Endodermal cell (in vitro differentiated cells): ENCODE data around the gene SEC14L1. TPM values are rescaled to one million over a fixed set of nuclear protein-coding genes. Genes with fewer than 3 reads are reported as not detected.
A peak's percentile ranks its signal among the peaks of the same experiment; 100 is the strongest.
"Not testable (repeated sequence)": the region's sequence is repeated elsewhere in the genome, so short reads cannot be mapped to it uniquely, and the experiment has no call there.

ENCODE experiments used
- DNase-seq: peaks from one replicate; pipeline ENCODE4 v3.0.0-alpha.2; 2017
- H3K27ac ChIP-seq: 2 replicates; pipeline ENCODE4 v1.5.1; 2013; ENCODE audit warnings: mild to moderate bottlenecking, low read depth, low read length, moderate library complexity
- H3K27me3 ChIP-seq: 2 replicates; pipeline ENCODE4 v1.6.1; 2013; ENCODE audit warnings: mild to moderate bottlenecking, low read length, moderate library complexity; ENCODE audit not compliant: insufficient read depth, control insufficient read depth, poor library complexity, severe bottlenecking
- H3K36me3 ChIP-seq: 2 replicates; pipeline ENCODE4 v1.7.0; 2013; ENCODE audit warnings: mild to moderate bottlenecking, low read length, moderate library complexity; ENCODE audit not compliant: control insufficient read depth, insufficient read depth
- H3K4me1 ChIP-seq: one replicate; pipeline ENCODE4 v1.7.0; 2013; ENCODE audit warnings: low read length; ENCODE audit not compliant: control insufficient read depth, insufficient read depth
- H3K4me3 ChIP-seq: 2 replicates; pipeline ENCODE4 v1.5.1; 2013; ENCODE audit warnings: mild to moderate bottlenecking, low read length, moderate library complexity
- H3K9ac ChIP-seq: 2 replicates; pipeline ENCODE4 v1.6.1; 2013; ENCODE audit warnings: mild to moderate bottlenecking, low read length, moderate library complexity; ENCODE audit not compliant: poor library complexity, severe bottlenecking; ENCODE audit errors: extremely low read depth
- H3K9me3 ChIP-seq: 2 replicates; pipeline ENCODE4 v1.6.1; 2013; ENCODE audit warnings: mild to moderate bottlenecking, low read length, moderate library complexity; ENCODE audit not compliant: control insufficient read depth
- H3K27ac Mint-ChIP-seq: 2 replicates; pipeline ENCODE4 v1.8.0; 2020; ENCODE audit warnings: mixed read lengths
- H3K27me3 Mint-ChIP-seq: 2 replicates; pipeline ENCODE4 v1.8.0; 2021; ENCODE audit warnings: mild to moderate bottlenecking, mixed read lengths; ENCODE audit not compliant: insufficient read depth
- H3K36me3 Mint-ChIP-seq: 2 replicates; pipeline ENCODE4 v1.8.0; 2020; ENCODE audit warnings: low read depth, mixed read lengths
- H3K4me1 Mint-ChIP-seq: 2 replicates; pipeline ENCODE4 v1.8.0; 2020; ENCODE audit warnings: mixed read lengths
- H3K4me3 Mint-ChIP-seq: 2 replicates; pipeline ENCODE4 v1.8.0; 2020; ENCODE audit warnings: mild to moderate bottlenecking, moderate library complexity, mixed read lengths
- H3K9me3 Mint-ChIP-seq: 2 replicates; pipeline ENCODE4 v1.8.0; 2020; ENCODE audit warnings: mild to moderate bottlenecking, mixed read lengths
- CTCF ChIP-seq: fragments of 200-600 bp; sonication (generic); conservative IDR thresholded peaks from 2 replicates; pipeline ENCODE4 v1.5.0; 2021; ENCODE audit warnings: antibody characterized with exemption, mild to moderate bottlenecking
- WGBS, 2 experiments: methylation state at CpG; one replicate each; pipeline versions ENCODE4 v1.1.5 to v1.1.7; 2013; ENCODE audit warnings: missing lambda C conversion rate in 2 of 2, mixed read lengths in 1 of 2; ENCODE audit not compliant: insufficient coverage in 1 of 2, insufficient read length in 1 of 2; 5-methylcytosine and 5-hydroxymethylcytosine counted together
- total RNA-seq, 2 donors: library from RNA; stranded (reverse); fragmentation: NEBNext Ultra II Directional in 1 of 2; extraction: Animal tissue kit (Norgen Biotek cat#: 25700) in 1 of 2; gene quantifications; 2 replicates in 1 of 2; 3 replicates in 1 of 2; pipeline ENCODE4 v1.2.1, GENCODE V29; 2021

Gene SEC14L1
- total RNA-seq, 2 donors from 2014 or later = 77.0 to 87.4 TPM

DNA sequence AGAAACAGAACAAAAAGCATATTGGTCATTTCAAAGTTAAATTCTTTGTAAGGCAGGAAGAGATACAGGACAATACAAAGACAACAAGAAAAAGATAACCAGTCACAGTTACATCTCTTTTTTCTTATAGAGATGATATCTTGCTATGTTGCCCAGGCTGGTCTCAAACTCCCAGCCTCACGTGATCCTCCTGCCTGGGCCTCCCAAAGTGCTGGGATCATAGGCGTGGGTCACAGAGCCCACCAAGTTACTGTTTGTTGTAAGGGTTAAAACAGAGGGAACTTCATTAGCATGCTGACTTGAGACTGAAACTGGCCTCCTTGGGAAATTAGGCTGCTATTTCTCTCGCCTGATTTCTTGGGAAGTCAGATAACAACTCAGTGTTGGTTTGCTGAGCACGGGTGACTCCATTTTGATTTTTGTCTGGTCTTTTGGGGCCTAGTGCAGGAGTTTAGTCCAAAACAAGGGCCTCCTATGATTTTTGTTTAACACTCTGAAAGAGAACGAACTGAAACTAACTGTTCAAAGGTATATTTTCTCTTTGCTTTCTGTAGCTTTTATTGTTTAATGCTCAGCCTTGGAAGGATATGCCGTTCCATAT, 31.5 kb upstream of the SEC14L1 start:
- no peaks in the 10 kb centered on the region for H3K9me3 Mint-ChIP-seq
- no peaks in the 10 kb centered on the region for H3K27me3 Mint-ChIP-seq
- Histone ChIP-seq H3K4me1 (no peaks in the 10 kb centered on the region), H3K36me3 (no peaks in the 10 kb centered on the region), H3K9ac (no peak overlapping the region), H3K4me3 (no peak overlapping the region), H3K27ac (no peak overlapping the region), H3K27me3 (no peaks in the 10 kb centered on the region), H3K9me3 (no peaks in the 10 kb centered on the region)
- no peak for TF ChIP-seq CTCF
- H3K36me3 Mint-ChIP-seq = no peaks in the 10 kb centered on the region
- peaks cover 23% of the 10 kb centered on the region for H3K4me1 Mint-ChIP-seq
- DNase-seq = no peak
- H3K4me3 Mint-ChIP-seq = no peak overlapping the region
- 92 to 95% methylated on average over 5 to 6 of the region's 6 CpGs for WGBS, 2 experiments
- peak overlapping the region; percentile 33 for H3K27ac Mint-ChIP-seq

- Histone ChIP-seq H3K27ac (peak overlapping the region; percentile 70), H3K9ac (no peak overlapping the region), H3K36me3 (no peaks in the 10 kb centered on the region), H3K4me1 (no peaks in the 10 kb centered on the region), H3K27me3 (no peaks in the 10 kb centered on the region), H3K4me3 (no peak overlapping the region), H3K9me3 (no peaks in the 10 kb centered on the region)
- no peak overlapping the region for H3K4me3 Mint-ChIP-seq
- TF ChIP-seq CTCF = no peak
- H3K36me3 Mint-ChIP-seq = no peaks in the 10 kb centered on the region
- peaks cover 23% of the 10 kb centered on the region for H3K4me1 Mint-ChIP-seq
- H3K27me3 Mint-ChIP-seq = no peaks in the 10 kb centered on the region
- peak overlapping the region; percentile 33 for H3K27ac Mint-ChIP-seq
- 77% methylated on average over 7 of the region's 7 CpGs for WGBS, 2 experiments
- no peak for DNase-seq
- no peaks in the 10 kb centered on the region for H3K9me3 Mint-ChIP-seq
Observed at GRCh38 chr17:77109764-77110359, 30.9 kb upstream of the SEC14L1 start.

GRCh38 chr17:77111165-77111933, 29.4 kb upstream of the SEC14L1 start:
- 95 to 99% methylated on average over 8 to 11 of the region's 11 CpGs for WGBS, 2 experiments
- not testable (repeated sequence) for H3K9me3 Mint-ChIP-seq, H3K36me3 ChIP-seq, H3K4me1 ChIP-seq, H3K4me3 ChIP-seq, H3K9ac ChIP-seq, H3K4me3 Mint-ChIP-seq, DNase-seq, H3K27ac Mint-ChIP-seq, H3K27ac ChIP-seq, H3K9me3 ChIP-seq, H3K27me3 Mint-ChIP-seq, H3K27me3 ChIP-seq, H3K36me3 Mint-ChIP-seq
- peaks cover 18% of the 10 kb centered on the region for H3K4me1 Mint-ChIP-seq
